ENCODE results near the gene SPIRE1. TPM values are rescaled to one million over a fixed set of nuclear protein-coding genes. Genes with fewer than 3 reads are reported as not detected.

The SPIRE1 gene
- total and polyA plus RNA-seq, 2 experiments from 2014 or later, result 10.7 to 28.6 TPM

DNA sequence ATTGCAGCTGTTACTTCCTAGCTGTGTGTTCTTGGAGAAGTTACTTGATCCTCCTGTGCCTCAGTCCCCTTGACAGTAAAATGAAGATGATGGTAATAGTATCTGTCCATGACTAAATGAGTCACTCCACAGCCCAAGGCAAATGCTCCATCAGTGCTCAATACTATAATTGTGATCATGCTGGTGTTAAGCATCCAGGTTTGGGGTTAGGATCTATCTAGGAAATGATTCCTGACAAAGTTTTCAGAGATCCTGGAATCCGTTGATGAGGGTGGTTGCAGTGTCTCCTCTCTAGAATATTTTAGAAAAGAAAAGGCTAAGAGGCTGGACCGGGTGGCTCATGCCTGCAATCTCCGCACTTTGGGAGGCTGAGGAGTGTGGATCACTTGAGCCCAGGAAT lies 252.8 kb downstream of the SPIRE1 start:
- Histone ChIP-seq H2AFZ (no peak overlapping the region), H3K4me2 (ENCODE audit: unreplicated experiment) (no peak overlapping the region), H3K36me3 (ENCODE audit: low read depth) (no peaks in the 10 kb centered on the region), H4K20me1 (ENCODE audit: insufficient read depth) (no peaks in the 10 kb centered on the region), H3K4me1 (ENCODE audit: insufficient read depth) (peaks cover 24% of the 10 kb centered on the region), H3K27me3 (replicated peaks; ENCODE audit: insufficient read depth) (no peaks in the 10 kb centered on the region), H3K9me3 (ENCODE audit: low read depth) (no peaks in the 10 kb centered on the region), H3K4me3 (no peak overlapping the region), H3K27ac (no peak overlapping the region), H3K79me2 (ENCODE audit: insufficient read depth) (peaks cover 18% of the 10 kb centered on the region), H3F3A (ENCODE audit: insufficient read depth) (peaks cover 11% of the 10 kb centered on the region), H3K9ac (no peak overlapping the region), H3K9me2 (ENCODE audit: insufficient read depth) (no peaks in the 10 kb centered on the region)
- peak; percentile 11 for DNase-seq
- TF ChIP-seq EZH2 (IDR thresholded peaks at IDR 0.05; ENCODE audit: insufficient read depth, poor library complexity, severe bottlenecking) (no peak), EZH2phosphoT487 (IDR thresholded peaks at IDR 0.05; ENCODE audit: insufficient read depth, low read depth) (no peak)
- 98 to 100% methylated on average over 3 of the region's 3 CpGs for WGBS, 2 experiments (ENCODE audit: low coverage in 1 of 2, low lambda C conversion rate in 2 of 2, missing lambda C conversion rate in 2 of 2)
- in situ Hi-C loops (cut with MboI), result loop anchor here (5.0 kb wide), 1 partner anchor 262 kb away; no protein-coding TSS in a partner anchor

DNA sequence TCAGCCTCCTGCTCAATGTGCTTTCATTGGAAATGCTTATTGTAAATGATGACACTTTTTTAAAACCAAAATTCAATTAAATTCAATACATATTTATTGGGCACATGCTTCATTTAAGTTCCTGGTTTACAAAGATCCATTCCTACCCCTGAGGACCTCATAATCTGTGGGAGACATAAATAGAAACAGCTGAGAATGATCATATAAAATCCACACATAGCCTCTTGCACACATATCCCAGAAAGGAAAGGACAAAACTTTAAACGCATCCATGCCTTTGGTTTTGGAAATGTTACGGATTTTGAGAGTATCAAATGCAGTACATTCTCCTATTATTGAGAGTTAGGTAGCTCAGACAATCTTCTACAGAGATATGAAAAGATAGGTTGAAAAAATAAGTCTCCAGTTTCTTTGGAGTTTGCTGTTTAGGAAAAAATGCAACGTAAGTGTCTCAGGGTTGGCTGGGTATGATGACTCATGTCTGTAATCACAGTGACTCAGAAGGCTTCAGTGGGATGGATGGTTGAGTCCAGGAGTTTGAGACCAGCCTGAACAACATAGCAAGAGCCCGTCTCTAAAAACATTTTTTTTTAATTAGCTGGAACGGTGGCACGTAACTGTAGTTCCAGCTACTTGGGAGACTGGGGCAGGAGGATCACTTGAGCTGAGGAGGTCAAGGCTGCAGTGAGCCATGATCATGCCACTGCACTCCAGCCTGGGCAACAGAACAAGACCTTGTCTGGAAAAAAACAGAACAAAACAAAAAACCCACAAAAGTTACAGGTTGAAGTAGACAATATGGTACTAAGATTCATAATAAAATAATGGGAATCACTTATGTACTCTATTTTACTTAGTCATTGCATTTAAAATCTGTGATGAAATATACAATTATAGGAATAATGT lies 254.1 kb downstream of the SPIRE1 start:
- Histone ChIP-seq H3K4me2 (ENCODE audit: unreplicated experiment) (peak overlapping the region; percentile 56), H3K79me2 (ENCODE audit: insufficient read depth) (peaks cover 6% of the 10 kb centered on the region), H3K4me3 (peak overlapping the region; percentile 34), H3F3A (ENCODE audit: insufficient read depth) (peaks cover 11% of the 10 kb centered on the region), H3K9me2 (ENCODE audit: insufficient read depth) (no peaks in the 10 kb centered on the region), H3K27me3 (replicated peaks; ENCODE audit: insufficient read depth) (no peaks in the 10 kb centered on the region), H3K36me3 (ENCODE audit: low read depth) (no peaks in the 10 kb centered on the region), H3K4me1 (ENCODE audit: insufficient read depth) (peaks cover 18% of the 10 kb centered on the region), H3K9me3 (ENCODE audit: low read depth) (no peaks in the 10 kb centered on the region), H2AFZ (peak overlapping the region; percentile 75), H3K27ac (peak overlapping the region; percentile 79), H4K20me1 (ENCODE audit: insufficient read depth) (no peaks in the 10 kb centered on the region), H3K9ac (peak overlapping the region; percentile 55)
- DNase-seq, result peak; percentile 93
- in situ Hi-C loops (cut with MboI), result no loop called here
- WGBS, 2 experiments (ENCODE audit: low coverage in 1 of 2, low lambda C conversion rate in 2 of 2, missing lambda C conversion rate in 2 of 2), result 3 to 4% methylated on average over 6 of the region's 6 CpGs
- TF ChIP-seq EZH2 (IDR thresholded peaks at IDR 0.05; ENCODE audit: insufficient read depth, poor library complexity, severe bottlenecking), result no peak
- TF ChIP-seq EZH2phosphoT487 (IDR thresholded peaks at IDR 0.05; ENCODE audit: insufficient read depth, low read depth), result no peak

DNA sequence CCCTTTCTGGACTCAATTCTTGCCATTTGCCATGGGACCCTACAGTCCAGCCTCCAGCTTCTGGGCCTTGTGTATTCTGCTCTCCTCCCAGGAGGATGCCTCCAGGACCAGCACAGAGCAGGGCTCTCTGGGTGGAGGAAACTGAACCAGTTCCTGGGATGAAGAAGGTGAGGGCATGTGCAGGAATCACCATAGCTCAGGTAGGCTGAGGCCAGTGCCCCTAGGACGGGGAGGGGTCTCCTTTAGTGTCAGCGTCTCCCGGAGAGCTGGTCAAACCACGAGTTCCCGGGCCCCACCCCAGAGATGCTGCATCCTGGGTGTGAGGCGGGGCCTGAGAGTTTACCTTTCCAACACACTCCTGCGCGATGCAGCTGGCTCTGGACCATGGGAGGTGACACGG lies 256.0 kb downstream of the SPIRE1 start:
- Histone ChIP-seq H3K9me3 (ENCODE audit: low read depth) (no peaks in the 10 kb centered on the region), H3K9ac (no peak overlapping the region), H3F3A (ENCODE audit: insufficient read depth) (peaks cover 11% of the 10 kb centered on the region), H2AFZ (no peak overlapping the region), H3K36me3 (ENCODE audit: low read depth) (no peaks in the 10 kb centered on the region), H3K4me3 (no peak overlapping the region), H3K79me2 (ENCODE audit: insufficient read depth) (no peaks in the 10 kb centered on the region), H4K20me1 (ENCODE audit: insufficient read depth) (no peaks in the 10 kb centered on the region), H3K4me2 (ENCODE audit: unreplicated experiment) (no peak overlapping the region), H3K9me2 (ENCODE audit: insufficient read depth) (no peaks in the 10 kb centered on the region), H3K27me3 (replicated peaks; ENCODE audit: insufficient read depth) (no peaks in the 10 kb centered on the region), H3K4me1 (ENCODE audit: insufficient read depth) (peaks cover 16% of the 10 kb centered on the region), H3K27ac (no peak overlapping the region)
- TF ChIP-seq EZH2 (IDR thresholded peaks at IDR 0.05; ENCODE audit: insufficient read depth, poor library complexity, severe bottlenecking) (no peak), EZH2phosphoT487 (IDR thresholded peaks at IDR 0.05; ENCODE audit: insufficient read depth, low read depth) (no peak)
- in situ Hi-C loops (cut with MboI), result no loop called here
- 89% methylated on average over 9 of the region's 9 CpGs for WGBS, 2 experiments (ENCODE audit: low coverage in 1 of 2, low lambda C conversion rate in 2 of 2, missing lambda C conversion rate in 2 of 2)
- no peak for DNase-seq

DNA sequence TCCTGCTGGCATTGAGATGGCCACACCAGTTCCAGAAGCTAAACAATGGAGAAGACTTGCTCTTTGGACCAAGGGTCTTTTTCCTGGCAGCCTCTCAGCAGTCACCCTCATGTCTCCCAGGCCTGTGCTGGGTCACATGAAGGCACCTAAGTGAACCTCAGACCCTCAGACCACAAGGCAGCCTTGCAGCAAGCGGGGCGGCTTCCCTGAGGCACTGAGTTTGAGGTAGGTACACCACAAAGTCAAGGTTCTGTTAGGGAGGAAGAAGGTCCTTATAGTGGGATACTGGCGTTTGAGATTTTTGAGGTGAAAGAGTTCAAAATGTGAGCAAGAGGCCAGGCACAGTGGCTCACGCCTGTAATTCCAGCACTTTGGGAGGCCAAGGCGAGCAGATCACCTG lies 258.7 kb downstream of the SPIRE1 start:
- H3K4me3 ChIP-seq, result no peak overlapping the region
- TF ChIP-seq EZH2phosphoT487 (IDR thresholded peaks at IDR 0.05; ENCODE audit: insufficient read depth, low read depth) (no peak), EZH2 (IDR thresholded peaks at IDR 0.05; ENCODE audit: insufficient read depth, poor library complexity, severe bottlenecking) (no peak)
- H3K9me2 ChIP-seq (ENCODE audit: insufficient read depth), result no peaks in the 10 kb centered on the region
- H3K79me2 ChIP-seq (ENCODE audit: insufficient read depth), result no peaks in the 10 kb centered on the region
- peaks cover 15% of the 10 kb centered on the region for H3K4me1 ChIP-seq (ENCODE audit: insufficient read depth)
- no peaks in the 10 kb centered on the region for H4K20me1 ChIP-seq (ENCODE audit: insufficient read depth)
- peaks cover 9% of the 10 kb centered on the region for H3F3A ChIP-seq (ENCODE audit: insufficient read depth)
- no peaks in the 10 kb centered on the region for H3K9me3 ChIP-seq (ENCODE audit: low read depth)
- H3K36me3 ChIP-seq (ENCODE audit: low read depth), result no peaks in the 10 kb centered on the region
- no peak for DNase-seq
- H3K27ac ChIP-seq, result no peak overlapping the region
- H3K9ac ChIP-seq, result no peak overlapping the region
- in situ Hi-C loops (cut with MboI), result loop anchor here (25.0 kb wide), 1 partner anchor 538 kb away; the partner anchor contains the start of gene SEH1L
- no peak overlapping the region for H3K4me2 ChIP-seq (ENCODE audit: unreplicated experiment)
- no peaks in the 10 kb centered on the region for H3K27me3 ChIP-seq (replicated peaks; ENCODE audit: insufficient read depth)
- H2AFZ ChIP-seq, result no peak overlapping the region
- 91% methylated on average over 5 of the region's 5 CpGs for WGBS, 2 experiments (ENCODE audit: low coverage in 1 of 2, low lambda C conversion rate in 2 of 2, missing lambda C conversion rate in 2 of 2)

Data from GM23248 (cell line).